Lung (tissue), 12 donors: ENCODE measurements around the gene COL1A2. TPM values are rescaled to one million over a fixed set of nuclear protein-coding genes. Genes with fewer than 3 reads are reported as not detected.

ENCODE experiments used
- ATAC-seq: fragments of 200-7000 bp; cut with Tn5 transposase; one replicate; pipeline ENCODE4 v1.9.1; 2020; ENCODE audit warnings: moderate number of reproducible peaks; ENCODE audit not compliant: insufficient read depth, low FRiP score
- DNase-seq, 3 donors: peaks; one replicate each; pipeline ENCODE4 v3.0.0-alpha.2; 2013 to 2017
- H3K27ac ChIP-seq, 2 donors: one replicate each; pipeline ENCODE4 v1.5.1; 2013; ENCODE audit warnings: mild to moderate bottlenecking in 2 of 2, moderate library complexity in 2 of 2, control low read depth in 1 of 2, inconsistent platforms in 1 of 2, low read depth in 1 of 2, low read length in 1 of 2
- H3K27me3 ChIP-seq, 3 donors: one replicate each; pipeline ENCODE4 v1.5.1; 2013; ENCODE audit warnings: low read length in 2 of 3; ENCODE audit not compliant: control insufficient read depth in 3 of 3, insufficient read depth in 3 of 3
- H3K36me3 ChIP-seq, 4 donors: one replicate each; pipeline ENCODE4 v1.5.1; 2013; ENCODE audit warnings: low read length in 4 of 4, mild to moderate bottlenecking in 1 of 4, moderate library complexity in 1 of 4; ENCODE audit not compliant: control insufficient read depth in 4 of 4, insufficient read depth in 4 of 4
- H3K4me1 ChIP-seq, 5 donors: one replicate each; pipeline ENCODE4 v1.5.1; 2013; ENCODE audit warnings: low read length in 5 of 5, mild to moderate bottlenecking in 2 of 5, moderate library complexity in 1 of 5; ENCODE audit not compliant: control insufficient read depth in 5 of 5, insufficient read depth in 5 of 5
- H3K4me3 ChIP-seq: one replicate; pipeline ENCODE4 v1.5.1; 2013; ENCODE audit warnings: mild to moderate bottlenecking, control low read depth, moderate library complexity
- H3K9ac ChIP-seq, 2 donors: one replicate each; pipeline ENCODE4 v1.5.1; 2013; ENCODE audit warnings: low read length in 2 of 2, control low read depth in 1 of 2; ENCODE audit not compliant: insufficient read depth in 1 of 2
- H3K9me3 ChIP-seq, 4 donors: one replicate each; pipeline ENCODE4 v1.5.1; 2013; ENCODE audit warnings: low read length in 3 of 4, mild to moderate bottlenecking in 1 of 4, moderate library complexity in 1 of 4; ENCODE audit not compliant: control insufficient read depth in 4 of 4, insufficient read depth in 3 of 4
- CTCF ChIP-seq: IDR thresholded peaks from 2 replicates; pipeline ENCODE4 v1.5.1; 2012; ENCODE audit warnings: mild to moderate bottlenecking; ENCODE audit errors: control extremely low read depth, extremely low read depth
- WGBS, 2 donors: extraction: QIAGEN DNeasy Blood & Tissue Kit; methylation state at CpG; one replicate each; pipeline ENCODE4 v1.1.7; 2013; 5-methylcytosine and 5-hydroxymethylcytosine counted together
- polyA plus RNA-seq, 2 donors: library from polyadenylated mRNA; stranded (reverse); fragments of 200-250 nt; gene quantifications; one replicate each; pipeline ENCODE4 v1.2.1, GENCODE V29; 2013
- total RNA-seq, 2 donors: library from RNA; depleted of rRNA in 1 of 2; stranded (reverse); fragments of >200 nt in 1 of 2; gene quantifications; one replicate each; pipeline ENCODE4 v1.2.1, GENCODE V29; 2014 to 2021
- donor health status: control.
- donor health status: control.
- donor health status: Bipolar disorder and iron deficiency.
- donor health status: healthy.
- donor health status: DM: yes; HTN: yes; CAD: no.

Gene COL1A2
- total and polyA plus RNA-seq, 4 donors: 66.3 to 1,768 (median 336) TPM

GRCh38 chr7:94431619-94432280, 37.1 kb downstream of the COL1A2 start:
- TF ChIP-seq CTCF: no peak
- Histone ChIP-seq H3K36me3 (peaks cover 0 to 28% (median 7%) of the 10 kb centered on the region in 4 donors), H3K4me3 (no peak overlapping the region), H3K4me1 (peaks cover 0 to 3% (median 0%) of the 10 kb centered on the region in 5 donors), H3K9ac (no peak overlapping the region), H3K9me3 (no peaks in the 10 kb centered on the region), H3K27me3 (no peaks in the 10 kb centered on the region), H3K27ac (no peak overlapping the region)
- ATAC-seq: no peak
- no peak for DNase-seq
- WGBS, 2 donors: 78 to 86% methylated on average over 3 of the region's 3 CpGs

GRCh38 chr7:94432281-94432670, 37.6 kb downstream of the COL1A2 start:
- Histone ChIP-seq H3K4me1 (peaks cover 0 to 3% (median 0%) of the 10 kb centered on the region in 5 donors), H3K9ac (no peak overlapping the region), H3K9me3 (no peaks in the 10 kb centered on the region), H3K27ac (no peak overlapping the region), H3K4me3 (no peak overlapping the region), H3K27me3 (no peaks in the 10 kb centered on the region), H3K36me3 (peaks cover 0 to 23% (median 6%) of the 10 kb centered on the region in 4 donors)
- TF ChIP-seq CTCF: no peak
- no peak for ATAC-seq
- 79 to 86% methylated on average over 2 of the region's 2 CpGs for WGBS, 2 donors
- no peak for DNase-seq

- TF ChIP-seq CTCF: no peak
- 95 to 96% methylated on average over 1 of the region's 1 CpG for WGBS, 2 donors
- Histone ChIP-seq H3K27ac (no peak overlapping the region), H3K27me3 (no peaks in the 10 kb centered on the region), H3K4me3 (no peak overlapping the region), H3K36me3 (peaks cover 0 to 18% (median 3%) of the 10 kb centered on the region in 4 donors), H3K9me3 (no peaks in the 10 kb centered on the region), H3K9ac (no peak overlapping the region), H3K4me1 (peaks cover 0 to 3% (median 0%) of the 10 kb centered on the region in 5 donors)
- ATAC-seq: no peak
- no peak for DNase-seq
These were observed 38.1 kb downstream of the COL1A2 start for GRCh38 chr7:94432817-94433216.
